ENCODE results near the gene MTCL1.

- no peak for TF ChIP-seq TAF1 (IDR thresholded peaks at IDR 0.05; ENCODE audit: low read depth)
- TF ChIP-seq CREB1 (IDR thresholded peaks at IDR 0.05; ENCODE audit: low read depth), result no peak
- no peak for TF ChIP-seq CEBPB (IDR thresholded peaks at IDR 0.05)
- TF ChIP-seq FOXM1 (IDR thresholded peaks at IDR 0.05; ENCODE audit: borderline replicate concordance, low read depth), result no peak
- no peak for TF ChIP-seq MAX (IDR thresholded peaks at IDR 0.05)
- TF ChIP-seq TEAD4 (IDR thresholded peaks at IDR 0.05), result no peak
- TF ChIP-seq NFIC (IDR thresholded peaks at IDR 0.05), result no peak
- no peak for TF ChIP-seq YY1 (IDR thresholded peaks at IDR 0.05; ENCODE audit: low read depth)
- TF ChIP-seq EGR1 (IDR thresholded peaks at IDR 0.05), result no peak
- TF ChIP-seq RAD21 (IDR thresholded peaks at IDR 0.05; ENCODE audit: low read depth), result no peak
- TF ChIP-seq EP300 (IDR thresholded peaks at IDR 0.05; ENCODE audit: borderline replicate concordance), result no peak
Observed at GRCh38 chr18:8765783-8766463, 60.6 kb downstream of the MTCL1 start.

Measured in Ishikawa (cell line).